Thoracic aorta (tissue), 2 donors: Measurements from ENCODE around the gene SDC1. TPM values are rescaled to one million over a fixed set of nuclear protein-coding genes. Genes with fewer than 3 reads are reported as not detected.
"Not testable (repeated sequence)": the region's sequence is repeated elsewhere in the genome, so short reads cannot be mapped to it uniquely, and the experiment has no call there.

Experiments
- ATAC-seq: fragments of 150-250 bp; one replicate; pipeline ENCODE4 v1.8.0; 2017; ENCODE audit warnings: low read depth; ENCODE audit not compliant: insufficient number of reproducible peaks, low FRiP score
- DNase-seq: peaks from one replicate; pipeline ENCODE4 v3.0.0-alpha.2; 2020; ENCODE audit warnings: low spot score
- H3K27ac ChIP-seq, 2 donors: fragments of 200-600 bp; sonication (generic); 1 replicate in 1 of 2; 2 replicates in 1 of 2; pipeline ENCODE4 v1.5.1; 2016; ENCODE audit warnings: mild to moderate bottlenecking in 2 of 2, moderate library complexity in 2 of 2
- H3K27me3 ChIP-seq: fragments of 200-600 bp; sonication (generic); replicated peaks from 2 replicates; pipeline ENCODE4 v1.6.0; 2016; ENCODE audit warnings: mild to moderate bottlenecking; ENCODE audit not compliant: insufficient read depth
- H3K36me3 ChIP-seq: fragments of 200-600 bp; sonication (generic); one replicate; pipeline ENCODE4 v1.5.1; 2016
- H3K4me1 ChIP-seq, 2 donors: fragments of 200-600 bp; sonication (generic); 1 replicate in 1 of 2; 2 replicates in 1 of 2; pipeline versions ENCODE4 v1.5.1 to v1.6.0; 2016; ENCODE audit warnings: low read depth in 2 of 2, mild to moderate bottlenecking in 1 of 2; ENCODE audit not compliant: control insufficient read depth in 1 of 2
- H3K4me3 ChIP-seq: fragments of 200-600 bp; sonication (generic); 2 replicates; pipeline ENCODE4 v1.5.1; 2016; ENCODE audit warnings: mild to moderate bottlenecking
- H3K9me3 ChIP-seq: fragments of 200-600 bp; sonication (generic); 2 replicates; pipeline ENCODE4 v1.5.1; 2016
- total RNA-seq, 2 donors: library from RNA; depleted of rRNA; stranded (reverse); fragments of >200 nt; gene quantifications; one replicate each; pipeline versions ENCODE4 v1.1.0 to v1.2.3, GENCODE V29; 2016
- TF ChIP-seq, protein P1 (sequence below): fragments of 200-600 bp; sonication (generic); IDR thresholded peaks from one replicate; pipeline ENCODE4 v1.5.1; 2019; ENCODE audit warnings: antibody characterized with exemption

SDC1 gene
- total RNA-seq, 2 donors from 2014 or later: 3.1 to 9.6 TPM

DNA sequence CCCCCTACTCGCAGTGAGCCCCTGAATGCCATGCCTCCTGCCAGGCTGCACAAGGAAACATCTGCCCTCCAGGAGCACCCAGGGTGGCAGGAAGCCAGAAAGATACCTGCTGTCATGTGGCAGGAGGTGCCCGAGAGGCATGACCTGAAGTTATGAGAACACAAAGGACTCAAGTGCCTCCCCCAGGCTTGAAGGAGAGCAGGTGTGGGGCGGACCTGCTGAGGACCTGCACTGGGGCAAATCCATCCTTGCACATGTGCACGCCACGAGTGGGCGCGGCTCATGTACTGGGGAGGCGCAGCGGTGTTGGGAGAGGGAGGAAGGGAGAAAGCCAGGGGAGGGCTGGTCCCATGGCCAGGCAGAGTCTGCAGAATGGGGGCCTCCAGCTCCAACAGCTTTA lies 26.9 kb downstream of the SDC1 start:
- Histone ChIP-seq H3K4me3 (no peak overlapping the region), H3K27ac (no peak overlapping the region), H3K36me3 (no peaks in the 10 kb centered on the region), H3K9me3 (no peaks in the 10 kb centered on the region), H3K27me3 (no peaks in the 10 kb centered on the region), H3K4me1 (no peaks in the 10 kb centered on the region)
- ATAC-seq: no peak
- TF ChIP-seq, protein P1, sequence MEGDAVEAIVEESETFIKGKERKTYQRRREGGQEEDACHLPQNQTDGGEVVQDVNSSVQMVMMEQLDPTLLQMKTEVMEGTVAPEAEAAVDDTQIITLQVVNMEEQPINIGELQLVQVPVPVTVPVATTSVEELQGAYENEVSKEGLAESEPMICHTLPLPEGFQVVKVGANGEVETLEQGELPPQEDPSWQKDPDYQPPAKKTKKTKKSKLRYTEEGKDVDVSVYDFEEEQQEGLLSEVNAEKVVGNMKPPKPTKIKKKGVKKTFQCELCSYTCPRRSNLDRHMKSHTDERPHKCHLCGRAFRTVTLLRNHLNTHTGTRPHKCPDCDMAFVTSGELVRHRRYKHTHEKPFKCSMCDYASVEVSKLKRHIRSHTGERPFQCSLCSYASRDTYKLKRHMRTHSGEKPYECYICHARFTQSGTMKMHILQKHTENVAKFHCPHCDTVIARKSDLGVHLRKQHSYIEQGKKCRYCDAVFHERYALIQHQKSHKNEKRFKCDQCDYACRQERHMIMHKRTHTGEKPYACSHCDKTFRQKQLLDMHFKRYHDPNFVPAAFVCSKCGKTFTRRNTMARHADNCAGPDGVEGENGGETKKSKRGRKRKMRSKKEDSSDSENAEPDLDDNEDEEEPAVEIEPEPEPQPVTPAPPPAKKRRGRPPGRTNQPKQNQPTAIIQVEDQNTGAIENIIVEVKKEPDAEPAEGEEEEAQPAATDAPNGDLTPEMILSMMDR: no peak
- DNase-seq: no peak

DNA sequence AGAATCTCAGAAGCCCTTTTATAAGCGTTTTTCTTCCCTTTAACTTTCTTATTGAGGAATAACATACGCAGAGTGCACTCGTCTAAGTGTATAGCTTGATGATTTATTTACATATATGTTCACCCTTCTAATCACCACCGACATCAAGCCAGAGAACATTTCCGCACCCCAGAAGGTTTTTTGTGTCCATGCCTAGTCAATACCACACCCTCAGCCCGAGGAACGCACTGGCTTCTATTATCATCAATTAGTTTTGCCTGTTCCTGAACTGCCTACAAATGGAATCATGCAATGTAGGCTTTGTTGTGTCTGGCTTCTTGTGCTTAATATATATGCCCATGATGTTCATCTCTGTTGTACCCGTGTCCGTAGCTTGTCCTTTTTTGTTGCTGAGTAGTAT lies 27.7 kb downstream of the SDC1 start:
- ATAC-seq: no peak

DNA sequence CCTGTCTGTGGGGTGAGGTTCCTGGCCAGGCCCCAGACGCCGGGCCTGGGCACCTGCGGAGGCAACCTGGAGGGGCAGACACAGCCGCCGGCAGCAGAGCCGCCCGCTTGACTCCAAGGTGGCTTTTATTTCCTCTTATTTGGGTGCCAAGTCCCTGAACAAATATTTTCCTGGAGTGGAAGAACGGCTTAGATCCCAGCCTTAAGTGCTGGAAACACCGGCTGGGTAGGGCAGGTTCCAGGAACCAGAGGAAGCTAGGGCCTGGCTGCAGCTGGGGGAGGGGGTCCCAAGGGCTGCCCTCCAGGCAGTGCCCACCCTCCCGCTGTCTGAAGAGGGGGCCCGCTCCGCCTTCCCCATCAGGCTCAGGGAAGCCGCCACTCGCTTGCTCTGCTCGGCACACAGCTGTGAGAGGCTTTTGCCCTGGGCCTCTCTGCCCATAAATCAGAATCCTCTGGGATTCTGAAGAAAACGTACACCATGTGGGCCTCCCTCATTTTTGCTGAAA lies 28.2 kb downstream of the SDC1 start:
- DNase-seq: no peak
- Histone ChIP-seq H3K4me1 (no peaks in the 10 kb centered on the region), H3K27me3 (no peaks in the 10 kb centered on the region), H3K4me3 (no peak overlapping the region), H3K9me3 (no peaks in the 10 kb centered on the region), H3K27ac (no peak overlapping the region), H3K36me3 (no peaks in the 10 kb centered on the region)
- no peak for ATAC-seq
- TF ChIP-seq, protein P1: no peak

More for the DNA sequence above, 27.7 kb downstream of the SDC1 start:
- H3K4me1 ChIP-seq: no peaks in the 10 kb centered on the region
- H3K4me3 ChIP-seq: no peak overlapping the region
- H3K9me3 ChIP-seq: no peaks in the 10 kb centered on the region
- H3K36me3 ChIP-seq: no peaks in the 10 kb centered on the region
- DNase-seq: no peak
- TF ChIP-seq, protein P1: no peak
- H3K27me3 ChIP-seq: no peaks in the 10 kb centered on the region
- H3K27ac ChIP-seq: no peak overlapping the region

DNA sequence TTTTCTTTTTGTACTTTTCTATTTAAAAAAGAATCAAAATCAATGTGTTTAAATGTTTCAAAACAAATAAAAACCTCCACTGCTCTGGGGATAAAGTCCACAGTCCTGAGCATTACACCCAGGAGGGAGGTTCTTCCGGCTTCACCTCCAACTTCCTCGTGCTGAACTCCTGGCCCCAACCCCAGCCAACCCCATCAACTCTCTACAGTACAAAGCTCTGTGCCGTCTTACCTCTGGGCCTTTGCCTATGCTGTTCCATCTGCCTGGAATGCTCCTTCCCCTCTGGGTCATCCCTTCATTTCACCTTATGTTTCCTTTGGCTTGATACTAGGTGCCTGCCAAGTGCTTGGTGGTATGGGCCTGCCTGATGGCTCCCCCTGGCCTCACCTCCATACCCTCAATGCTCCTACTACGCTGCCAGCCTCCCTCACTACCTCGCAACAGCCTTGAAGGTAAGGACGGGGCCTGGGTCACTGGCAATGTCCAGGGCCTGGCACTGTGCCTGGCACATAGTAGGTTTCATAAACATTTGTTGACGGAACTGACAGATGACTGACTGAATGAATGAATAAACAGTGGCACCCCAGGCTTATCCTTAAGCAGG lies 28.8 kb downstream of the SDC1 start:
- Histone ChIP-seq H3K27ac (no peak overlapping the region), H3K9me3 (no peaks in the 10 kb centered on the region), H3K4me3 (no peak overlapping the region), H3K27me3 (no peaks in the 10 kb centered on the region), H3K36me3 (no peaks in the 10 kb centered on the region), H3K4me1 (no peaks in the 10 kb centered on the region)
- ATAC-seq (no peak), DNase-seq (no peak)
- TF ChIP-seq, protein P1: no peak

DNA sequence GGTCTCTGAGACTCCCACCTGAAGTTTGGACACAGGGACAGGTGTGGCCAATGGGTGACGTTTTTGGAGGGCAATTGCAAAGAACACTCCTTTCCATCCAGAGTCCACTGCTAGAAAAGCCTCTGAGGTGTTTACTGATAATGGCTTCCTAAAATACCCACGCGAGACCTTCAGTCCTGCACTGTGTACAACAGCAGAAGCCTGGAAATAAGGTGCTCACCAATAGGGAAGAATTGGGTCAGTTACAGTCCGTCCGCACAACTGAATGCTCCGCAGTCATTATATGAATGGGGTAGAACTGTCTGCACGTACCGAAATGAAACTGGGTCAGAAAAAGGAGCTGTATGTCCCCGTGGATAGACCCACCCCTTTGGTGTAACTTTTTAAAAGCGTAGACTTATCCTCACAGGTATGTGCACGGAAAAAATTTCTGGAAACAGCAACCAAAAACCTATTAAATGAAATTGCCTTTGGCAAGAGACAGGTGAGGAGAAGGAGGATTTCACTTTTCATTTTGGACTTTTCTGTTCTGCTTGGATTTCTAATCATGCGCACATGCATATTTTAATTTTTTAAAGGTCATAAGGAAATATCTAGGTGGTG lies 29.4 kb downstream of the SDC1 start:
- Histone ChIP-seq H3K4me3 (no peak overlapping the region), H3K9me3 (no peaks in the 10 kb centered on the region), H3K27me3 (no peaks in the 10 kb centered on the region), H3K4me1 (no peaks in the 10 kb centered on the region), H3K36me3 (no peaks in the 10 kb centered on the region), H3K27ac (no peak overlapping the region)
- TF ChIP-seq, protein P1: no peak
- ATAC-seq: no peak
- DNase-seq: no peak

DNA sequence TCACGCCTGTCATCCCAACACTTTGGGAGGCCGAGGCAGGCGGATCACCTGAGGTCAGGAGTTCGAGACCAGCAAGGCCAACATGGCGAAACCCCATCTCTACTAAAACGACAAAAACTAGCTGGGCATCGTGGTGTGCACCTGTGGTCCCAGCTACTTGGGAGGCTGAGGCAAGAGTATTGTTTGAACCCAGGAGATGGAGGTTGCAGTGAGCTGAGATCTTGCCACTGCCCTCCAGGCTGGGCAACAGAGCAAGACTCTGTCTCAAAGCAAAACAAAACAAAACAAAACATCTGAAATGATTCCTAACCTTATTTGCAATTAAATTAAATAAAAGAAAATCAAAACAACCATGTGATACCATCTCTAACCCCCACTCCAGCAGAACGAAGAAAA lies 29.9 kb downstream of the SDC1 start:
- not testable (repeated sequence) for DNase-seq, H3K27ac ChIP-seq, ATAC-seq, H3K9me3 ChIP-seq, H3K27me3 ChIP-seq, H3K4me3 ChIP-seq, H3K36me3 ChIP-seq, H3K4me1 ChIP-seq
